HepG2 (cell line): ENCODE results near the gene IKZF4. TPM values are rescaled to one million over a fixed set of nuclear protein-coding genes. Genes with fewer than 3 reads are reported as not detected.

Experiments
- CCAR2 ChIP-seq: fragments of 200-400 bp; formaldehyde crosslinking; optimal IDR thresholded peaks from 2 replicates; pipeline ENCODE3; 2018; ENCODE audit warnings: low read depth, mild to moderate bottlenecking, low read length, moderate library complexity
- ELK4 ChIP-seq: sonication (generic); formaldehyde crosslinking; IDR thresholded peaks from 2 replicates; pipeline ENCODE4 v1.9.0; 2021; ENCODE audit warnings: missing genetic modification reagents, borderline replicate concordance
- GABPA ChIP-seq, 2 experiments: IDR thresholded peaks; 2 replicates each; pipeline ENCODE4 v1.6.1; 2011 to 2016; ENCODE audit warnings: low read depth in 2 of 2, low read length in 1 of 2, missing biosample characterization in 1 of 2, missing genetic modification characterization in 1 of 2
- HHEX ChIP-seq: IDR thresholded peaks from 2 replicates; pipeline ENCODE4 v1.6.1; 2016; ENCODE audit warnings: control low read depth
- PAX8 ChIP-seq: sonication (generic); formaldehyde crosslinking; IDR thresholded peaks from 2 replicates; pipeline ENCODE4 v1.8.0; 2022; ENCODE audit warnings: mild to moderate bottlenecking, missing genetic modification reagents, borderline replicate concordance
- REPIN1 ChIP-seq: sonication (generic); formaldehyde crosslinking; IDR thresholded peaks from 2 replicates; pipeline ENCODE4 v1.8.0; 2022; ENCODE audit warnings: missing genetic modification reagents, low read depth, mild to moderate bottlenecking, borderline replicate concordance
- TFDP1 ChIP-seq: IDR thresholded peaks from 2 replicates; pipeline ENCODE4 v1.6.1; 2016; ENCODE audit warnings: missing compliant biosample characterization, missing genetic modification reagents, borderline replicate concordance
- TFDP2 ChIP-seq: sonication (generic); formaldehyde crosslinking; IDR thresholded peaks from 2 replicates; pipeline ENCODE4 v1.4.0; 2020; ENCODE audit warnings: missing genetic modification reagents
- ZBTB7B ChIP-seq: sonication (generic); formaldehyde crosslinking; IDR thresholded peaks from 2 replicates; pipeline ENCODE4 v1.4.0; 2020; ENCODE audit warnings: missing genetic modification reagents
- ZNF326 ChIP-seq: sonication (generic); formaldehyde crosslinking; IDR thresholded peaks from 2 replicates; pipeline ENCODE4 v1.4.0; 2020; ENCODE audit warnings: missing genetic modification reagents, borderline replicate concordance
- ZNF501 ChIP-seq: sonication (generic); formaldehyde crosslinking; IDR thresholded peaks from 2 replicates; pipeline ENCODE4 v1.5.1; 2020; ENCODE audit warnings: mild to moderate bottlenecking, moderate library complexity, missing genetic modification reagents
- ZNF549 ChIP-seq: sonication (generic); formaldehyde crosslinking; IDR thresholded peaks from 2 replicates; pipeline ENCODE4 v1.5.0; 2020; ENCODE audit warnings: missing genetic modification reagents
- ZNF737 ChIP-seq: sonication (generic); formaldehyde crosslinking; IDR thresholded peaks from 2 replicates; pipeline ENCODE4 v1.5.0; 2020; ENCODE audit warnings: missing genetic modification reagents, mild to moderate bottlenecking, borderline replicate concordance
- ZNF747 ChIP-seq: sonication (generic); formaldehyde crosslinking; IDR thresholded peaks from 2 replicates; pipeline ENCODE4 v1.8.1; 2023; ENCODE audit warnings: missing genetic modification reagents, mild to moderate bottlenecking, borderline replicate concordance
- polyA plus RNA-seq, 8 experiments: library from polyadenylated mRNA; depleted of rRNA in 3 of 8; stranded (reverse) in 7 of 8; unstranded in 1 of 8; fragments of >200 nt; fragmentation: Illumina TruSeq in 4 of 8; extraction: Trizol in 4 of 8; gene quantifications; 2 replicates each; pipeline versions ENCODE4 v1.2.1 to v1.2.3, GENCODE V29; 2011 to 2016; ENCODE audit warnings: low read depth in 4 of 8, missing spikeins in 1 of 8, mixed read lengths in 1 of 8; ENCODE audit not compliant: insufficient read depth in 1 of 8
- total RNA-seq, 5 experiments: library from RNA; depleted of rRNA; stranded (reverse); fragments of >200 nt; fragmentation: Illumina TruSeq; extraction: Trizol; gene quantifications; 2 replicates each; pipeline ENCODE4 v1.2.3, GENCODE V29; 2016; ENCODE audit warnings: low read depth in 1 of 5
- TF ChIP-seq, protein P1 (sequence below): sonication (generic); formaldehyde crosslinking; IDR thresholded peaks from 2 replicates; pipeline ENCODE4 v1.5.1; 2020; ENCODE audit warnings: mild to moderate bottlenecking, missing genetic modification reagents, borderline replicate concordance
- TF ChIP-seq, protein P2 (sequence below): sonication (generic); formaldehyde crosslinking; IDR thresholded peaks from 2 replicates; pipeline ENCODE4 v1.5.1; 2020; ENCODE audit warnings: missing genetic modification reagents, mild to moderate bottlenecking, borderline replicate concordance

IKZF4 gene
- total and polyA plus RNA-seq, 2 of the 13 experiments (the other 11 are each of a cell fraction or from before 2014, with no cell fraction given) = 0.58 to 2.2 TPM

GRCh38 chr12:56041552-56042429 is 20.9 kb downstream of the IKZF4 start, which contains the start of gene RPS26 (continued):
- TF ChIP-seq ELK4 (0 out of 2 replicates have a peak, but pooled peaks have one; percentile 74), REPIN1 (CRISPR knock-in tag) (peak; percentile 70; the same call in 1 of the 2 replicates), ZNF549 (no peak), GABPA (IDR thresholded peaks at IDR 0.05; ENCODE audit: low read depth, low read length) (peak; percentile 92), GABPA (CRISPR knock-in tag; IDR thresholded peaks at IDR 0.05; ENCODE audit: low read depth) (peak; percentile 98), TFDP1 (CRISPR knock-in tag) (peak; percentile 84; the same call in 1 of the 2 replicates), CCAR2 (peak; percentile 56), HHEX (CRISPR knock-in tag) (peak; percentile 48; the same call in 1 of the 2 replicates), ZNF501 (peak; percentile 82), ZBTB7B (CRISPR knock-in tag) (peak; percentile 65; the same call in 1 of the 2 replicates), ZNF747 (CRISPR knock-in tag) (peak; percentile 85), ZNF326 (CRISPR knock-in tag) (no peak), ZNF737 (CRISPR knock-in tag) (0 out of 2 replicates have a peak, but pooled peaks have one; percentile 22), TFDP2 (CRISPR knock-in tag) (peak; percentile 70; the same call in 1 of the 2 replicates), PAX8 (CRISPR knock-in tag) (peak; percentile 51; the same call in 1 of the 2 replicates)
- TF ChIP-seq, protein P1, sequence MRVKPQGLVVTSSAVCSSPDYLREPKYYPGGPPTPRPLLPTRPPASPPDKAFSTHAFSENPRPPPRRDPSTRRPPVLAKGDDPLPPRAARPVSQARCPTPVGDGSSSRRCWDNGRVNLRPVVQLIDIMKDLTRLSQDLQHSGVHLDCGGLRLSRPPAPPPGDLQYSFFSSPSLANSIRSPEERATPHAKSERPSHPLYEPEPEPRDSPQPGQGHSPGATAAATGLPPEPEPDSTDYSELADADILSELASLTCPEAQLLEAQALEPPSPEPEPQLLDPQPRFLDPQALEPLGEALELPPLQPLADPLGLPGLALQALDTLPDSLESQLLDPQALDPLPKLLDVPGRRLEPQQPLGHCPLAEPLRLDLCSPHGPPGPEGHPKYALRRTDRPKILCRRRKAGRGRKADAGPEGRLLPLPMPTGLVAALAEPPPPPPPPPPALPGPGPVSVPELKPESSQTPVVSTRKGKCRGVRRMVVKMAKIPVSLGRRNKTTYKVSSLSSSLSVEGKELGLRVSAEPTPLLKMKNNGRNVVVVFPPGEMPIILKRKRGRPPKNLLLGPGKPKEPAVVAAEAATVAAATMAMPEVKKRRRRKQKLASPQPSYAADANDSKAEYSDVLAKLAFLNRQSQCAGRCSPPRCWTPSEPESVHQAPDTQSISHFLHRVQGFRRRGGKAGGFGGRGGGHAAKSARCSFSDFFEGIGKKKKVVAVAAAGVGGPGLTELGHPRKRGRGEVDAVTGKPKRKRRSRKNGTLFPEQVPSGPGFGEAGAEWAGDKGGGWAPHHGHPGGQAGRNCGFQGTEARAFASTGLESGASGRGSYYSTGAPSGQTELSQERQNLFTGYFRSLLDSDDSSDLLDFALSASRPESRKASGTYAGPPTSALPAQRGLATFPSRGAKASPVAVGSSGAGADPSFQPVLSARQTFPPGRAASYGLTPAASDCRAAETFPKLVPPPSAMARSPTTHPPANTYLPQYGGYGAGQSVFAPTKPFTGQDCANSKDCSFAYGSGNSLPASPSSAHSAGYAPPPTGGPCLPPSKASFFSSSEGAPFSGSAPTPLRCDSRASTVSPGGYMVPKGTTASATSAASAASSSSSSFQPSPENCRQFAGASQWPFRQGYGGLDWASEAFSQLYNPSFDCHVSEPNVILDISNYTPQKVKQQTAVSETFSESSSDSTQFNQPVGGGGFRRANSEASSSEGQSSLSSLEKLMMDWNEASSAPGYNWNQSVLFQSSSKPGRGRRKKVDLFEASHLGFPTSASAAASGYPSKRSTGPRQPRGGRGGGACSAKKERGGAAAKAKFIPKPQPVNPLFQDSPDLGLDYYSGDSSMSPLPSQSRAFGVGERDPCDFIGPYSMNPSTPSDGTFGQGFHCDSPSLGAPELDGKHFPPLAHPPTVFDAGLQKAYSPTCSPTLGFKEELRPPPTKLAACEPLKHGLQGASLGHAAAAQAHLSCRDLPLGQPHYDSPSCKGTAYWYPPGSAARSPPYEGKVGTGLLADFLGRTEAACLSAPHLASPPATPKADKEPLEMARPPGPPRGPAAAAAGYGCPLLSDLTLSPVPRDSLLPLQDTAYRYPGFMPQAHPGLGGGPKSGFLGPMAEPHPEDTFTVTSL (CRISPR knock-in tag) = peak; percentile 3; the same call in 1 of the 2 replicates
- TF ChIP-seq, protein P2, sequence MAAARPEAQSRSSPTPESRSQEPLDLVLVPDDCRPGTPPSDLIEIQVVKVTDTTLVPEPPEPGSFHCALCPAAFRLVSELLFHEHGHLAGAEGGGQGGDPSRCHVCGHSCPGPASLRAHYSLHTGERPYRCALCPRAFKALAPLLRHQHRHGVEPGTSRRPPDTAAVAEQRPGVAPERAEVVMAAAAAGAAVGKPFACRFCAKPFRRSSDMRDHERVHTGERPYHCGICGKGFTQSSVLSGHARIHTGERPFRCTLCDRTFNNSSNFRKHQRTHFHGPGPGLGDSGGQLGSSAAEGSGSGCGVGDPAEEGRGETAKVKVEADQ (CRISPR knock-in tag) = no peak
